Endothelial cell of umbilical vein (primary cell): ENCODE results near the gene RSKR. TPM values are rescaled to one million over a fixed set of nuclear protein-coding genes. Genes with fewer than 3 reads are reported as not detected.

ENCODE experiments used
- BruUV-seq: library from RNA; stranded (reverse); fragments of 400-500 nt; replicated peaks from 2 replicates; lab custom pipeline; 2021; lab: Mats Ljungman, UMichigan
- CTCF ChIA-PET: fragments of 300-600, 350-600 bp; sonication (Branson Sonifier 250); formaldehyde crosslinking; loops from one replicate; lab custom pipeline; 2021; ENCODE audit warnings: antibody characterized with exemption, inconsistent platforms; lab: Charles Lee
- POLR2A ChIA-PET: fragments of 300-600, 350-600 bp; sonication (Branson Sonifier 250); formaldehyde crosslinking; loops from one replicate; lab custom pipeline; 2021; ENCODE audit warnings: antibody characterized with exemption, inconsistent platforms; lab: Charles Lee
- DNase-seq: peaks from one replicate; pipeline ENCODE4 v3.0.0-alpha.2; 2011; ENCODE audit warnings: low read depth, low spot score
- FAIRE-seq: peaks from 2 replicates; lab custom pipeline; 2011; peaks lifted over from hg19 to GRCh38; lab: Jason Lieb, UNC
- H2AFZ ChIP-seq: 2 replicates; pipeline ENCODE4 v1.6.0; 2012; ENCODE audit warnings: low read depth, low read length, control low read depth, inconsistent platforms
- H3K27ac ChIP-seq: 2 replicates; pipeline ENCODE4 v1.5.1; 2011; ENCODE audit warnings: low read depth, mild to moderate bottlenecking, control low read depth, low read length, moderate library complexity; ENCODE audit not compliant: insufficient read depth
- H3K27me3 ChIP-seq, 2 experiments: 2 replicates each; pipeline versions ENCODE4 v1.6.0 to v1.6.1; 2011; ENCODE audit warnings: low read length in 2 of 2, mixed read lengths in 1 of 2; ENCODE audit not compliant: control insufficient read depth in 2 of 2, insufficient read depth in 2 of 2
- H3K36me3 ChIP-seq, 2 experiments: 2 replicates in 1 of 2; 3 replicates in 1 of 2; pipeline ENCODE4 v1.5.1; 2011; ENCODE audit warnings: low read length in 2 of 2, mild to moderate bottlenecking in 1 of 2, moderate library complexity in 1 of 2; ENCODE audit not compliant: control insufficient read depth in 2 of 2, insufficient read depth in 2 of 2; ENCODE audit errors: extremely low read depth in 1 of 2
- H3K4me1 ChIP-seq: 3 replicates; pipeline ENCODE4 v1.5.1; 2011; ENCODE audit warnings: mild to moderate bottlenecking, low read length; ENCODE audit not compliant: control insufficient read depth, insufficient read depth; ENCODE audit errors: extremely low read depth
- H3K4me2 ChIP-seq: 2 replicates; pipeline ENCODE4 v1.6.1; 2011; ENCODE audit warnings: low read length, control low read depth, mixed read lengths; ENCODE audit not compliant: insufficient read depth
- H3K4me3 ChIP-seq, 3 experiments: fragments of 200-600 bp in 1 of 3; sonication (generic), shearing (Covaris generic) in 1 of 3; replicated peaks in 1 of 3; 2 replicates each; pipeline ENCODE4 v1.5.1; 2011 to 2016; ENCODE audit warnings: control low read depth in 3 of 3, low read length in 3 of 3, mild to moderate bottlenecking in 2 of 3, inconsistent platforms in 1 of 3, low read depth in 1 of 3, moderate library complexity in 1 of 3; ENCODE audit not compliant: insufficient read depth in 1 of 3
- H3K79me2 ChIP-seq: 2 replicates; pipeline ENCODE4 v1.6.0; 2012; ENCODE audit warnings: low read length, inconsistent platforms; ENCODE audit not compliant: control insufficient read depth, insufficient read depth
- H3K9ac ChIP-seq: replicated peaks from 2 replicates; pipeline ENCODE3; 2011; ENCODE audit warnings: low read length, control low read depth; ENCODE audit not compliant: insufficient read depth; ENCODE audit errors: extremely low read depth
- H3K9me1 ChIP-seq: replicated peaks from 3 replicates; pipeline ENCODE4 v1.6.0; 2011; ENCODE audit warnings: mild to moderate bottlenecking, low read length; ENCODE audit not compliant: control insufficient read depth, insufficient read depth; ENCODE audit errors: extremely low read depth
- H3K9me3 ChIP-seq: replicated peaks from 2 replicates; pipeline ENCODE4 v1.5.1; 2012; ENCODE audit warnings: low read length, inconsistent platforms; ENCODE audit not compliant: control insufficient read depth, insufficient read depth
- H4K20me1 ChIP-seq: replicated peaks from 2 replicates; pipeline ENCODE3; 2011; ENCODE audit warnings: mild to moderate bottlenecking, low read length; ENCODE audit not compliant: control insufficient read depth, insufficient read depth; ENCODE audit errors: extremely low read depth
- EZH2 ChIP-seq: IDR thresholded peaks from 2 replicates; pipeline ENCODE4 v1.6.1; 2012; ENCODE audit warnings: borderline replicate concordance, low read depth, mild to moderate bottlenecking, moderate library complexity, low read length, inconsistent platforms; ENCODE audit not compliant: severe bottlenecking
- FOS ChIP-seq: IDR thresholded peaks from 2 replicates; pipeline ENCODE4 v1.6.1; 2011; ENCODE audit warnings: mild to moderate bottlenecking, low read length, moderate library complexity, borderline replicate concordance; ENCODE audit not compliant: insufficient read depth
- GATA2 ChIP-seq: IDR thresholded peaks from 2 replicates; pipeline ENCODE4 v1.7.0; 2011; ENCODE audit warnings: low read depth, mild to moderate bottlenecking, moderate library complexity, mixed read lengths, low read length; ENCODE audit not compliant: insufficient read length, insufficient read depth
- JUN ChIP-seq: IDR thresholded peaks from 2 replicates; pipeline ENCODE4 v1.6.1; 2011; ENCODE audit warnings: borderline replicate concordance, low read depth; ENCODE audit not compliant: insufficient read length, insufficient read depth
- MYC ChIP-seq: IDR thresholded peaks from one replicate; pipeline ENCODE4 v1.6.1; 2011; ENCODE audit warnings: mild to moderate bottlenecking, low read depth, low read length
- POLR2A ChIP-seq: IDR thresholded peaks from 2 replicates; pipeline ENCODE4 v1.6.1; 2012; ENCODE audit warnings: low read depth, mild to moderate bottlenecking, control low read depth, low read length
- dilution Hi-C: fragments of 300-500 bp; cut with MboI; formaldehyde crosslinking; loops from one replicate; pipeline ENCODE4 v1.15.0; 2019; ENCODE audit warnings: low sequenced_read_pairs; ENCODE audit not compliant: extremely low pct_ligation_motif_present
- intact Hi-C: fragments of 100-400 bp; cut with micrococcal nuclease; formaldehyde crosslinking; loops from one replicate; pipeline ENCODE4 v1.10.0; 2022
- polyA plus RNA-seq, 4 experiments: library from polyadenylated mRNA; depleted of rRNA in 3 of 4; stranded (reverse) in 3 of 4; unstranded in 1 of 4; fragments of >200 nt; gene quantifications; 2 replicates each; pipeline versions ENCODE4 v1.2.1 to v1.2.3, GENCODE V29; 2011 to 2012; ENCODE audit warnings: missing spikeins in 1 of 4
- total RNA-seq: library from RNA; stranded (reverse); gene quantifications from 2 replicates; pipeline ENCODE4 v1.2.3, GENCODE V29; 2021
- TF ChIP-seq, protein P1 (sequence below), 2 donors: IDR thresholded peaks; 1 replicate in 1 of 2; 2 replicates in 1 of 2; pipeline ENCODE4 v1.5.1; 2011; ENCODE audit warnings: low read length in 2 of 2, mild to moderate bottlenecking in 2 of 2, moderate library complexity in 2 of 2, control low read depth in 1 of 2, inconsistent platforms in 1 of 2, low read depth in 1 of 2; ENCODE audit not compliant: insufficient read depth in 1 of 2; ENCODE audit errors: extremely low read depth in 1 of 2
- TF ChIP-seq, protein P2 (sequence below): IDR thresholded peaks from 2 replicates; pipeline ENCODE4 v1.6.1; 2011; ENCODE audit not compliant: insufficient read depth, insufficient read length

The RSKR gene
- total and polyA plus RNA-seq, 2 donors (not counting 3 experiments of a cell fraction or from before 2014, with no cell fraction given) = 10.0 to 19.9 TPM

DNA sequence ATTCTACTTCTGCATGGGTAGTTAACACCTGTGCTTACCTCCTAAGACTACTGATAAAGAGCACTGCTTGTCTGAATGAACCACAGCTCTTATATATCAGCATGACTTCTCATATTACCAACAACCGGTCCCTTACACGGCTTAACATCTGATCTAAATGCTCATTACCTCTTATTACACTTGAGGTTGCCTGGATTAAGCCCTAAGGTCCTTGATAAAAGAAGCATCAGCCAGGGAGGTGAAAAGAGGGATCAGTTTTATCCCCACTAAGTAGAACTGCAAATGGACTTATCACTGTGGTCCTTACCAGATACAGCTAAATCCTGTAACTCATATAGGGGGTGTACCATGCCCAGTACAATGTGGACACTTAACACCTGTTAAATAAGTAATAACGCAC, 8.2 kb upstream of the RSKR start:
- no peak overlapping the region for H3K4me3 ChIP-seq
- H3K27ac ChIP-seq = no peak overlapping the region
- no peak for TF ChIP-seq MYC
- TF ChIP-seq, protein P1, sequence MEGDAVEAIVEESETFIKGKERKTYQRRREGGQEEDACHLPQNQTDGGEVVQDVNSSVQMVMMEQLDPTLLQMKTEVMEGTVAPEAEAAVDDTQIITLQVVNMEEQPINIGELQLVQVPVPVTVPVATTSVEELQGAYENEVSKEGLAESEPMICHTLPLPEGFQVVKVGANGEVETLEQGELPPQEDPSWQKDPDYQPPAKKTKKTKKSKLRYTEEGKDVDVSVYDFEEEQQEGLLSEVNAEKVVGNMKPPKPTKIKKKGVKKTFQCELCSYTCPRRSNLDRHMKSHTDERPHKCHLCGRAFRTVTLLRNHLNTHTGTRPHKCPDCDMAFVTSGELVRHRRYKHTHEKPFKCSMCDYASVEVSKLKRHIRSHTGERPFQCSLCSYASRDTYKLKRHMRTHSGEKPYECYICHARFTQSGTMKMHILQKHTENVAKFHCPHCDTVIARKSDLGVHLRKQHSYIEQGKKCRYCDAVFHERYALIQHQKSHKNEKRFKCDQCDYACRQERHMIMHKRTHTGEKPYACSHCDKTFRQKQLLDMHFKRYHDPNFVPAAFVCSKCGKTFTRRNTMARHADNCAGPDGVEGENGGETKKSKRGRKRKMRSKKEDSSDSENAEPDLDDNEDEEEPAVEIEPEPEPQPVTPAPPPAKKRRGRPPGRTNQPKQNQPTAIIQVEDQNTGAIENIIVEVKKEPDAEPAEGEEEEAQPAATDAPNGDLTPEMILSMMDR (IDR thresholded peaks at IDR 0.05; ENCODE audit: extremely low read depth in 1 of 2, insufficient read depth in 1 of 2, low read depth in 1 of 2, low read length in 2 of 2) = no peak
- no peak for TF ChIP-seq JUN
- no peak for TF ChIP-seq EZH2
- no peak for TF ChIP-seq POLR2A
- TF ChIP-seq GATA2 = no peak
- TF ChIP-seq, protein P2, sequence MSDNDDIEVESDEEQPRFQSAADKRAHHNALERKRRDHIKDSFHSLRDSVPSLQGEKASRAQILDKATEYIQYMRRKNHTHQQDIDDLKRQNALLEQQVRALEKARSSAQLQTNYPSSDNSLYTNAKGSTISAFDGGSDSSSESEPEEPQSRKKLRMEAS = no peak
- no peak for TF ChIP-seq FOS
- no peaks in the 10 kb centered on the region for H3K27me3 ChIP-seq
- intact Hi-C loops = no loop called here
- H2AFZ ChIP-seq = no peak overlapping the region
- H3K4me1 ChIP-seq = no peaks in the 10 kb centered on the region
- H3K4me2 ChIP-seq = no peak overlapping the region
- ChIA-PET POLR2A (no interaction called here), CTCF (interaction anchor here (3.8 kb wide), 1 partner anchor 10 kb away, joined by 21 read pairs; no protein-coding TSS in a partner anchor)
- H3K79me2 ChIP-seq = no peaks in the 10 kb centered on the region
- dilution Hi-C loops = no loop called here
- H3K9me1 ChIP-seq = no peaks in the 10 kb centered on the region
- no peaks in the 10 kb centered on the region for H4K20me1 ChIP-seq
- BruUV-seq = no TSS peak
- H3K9me3 ChIP-seq = no peaks in the 10 kb centered on the region
- no peak for DNase-seq
- H3K36me3 ChIP-seq = peaks cover 26 to 52% of the 10 kb centered on the region in 2 experiments
- H3K9ac ChIP-seq = no peak overlapping the region
- FAIRE-seq = no peak
